NCI-H82 treated with DMSO at 0.1 percent for 48 hours (cell line): ENCODE measurements around the gene PIK3R3.

ENCODE experiments used
- DNase-seq: peaks from one replicate; lab custom pipeline; 2025; ENCODE audit not compliant: unreplicated experiment; lab: John Stamatoyannopoulos, UW

Gene PIK3R3

GRCh38 chr1:46030876-46031660 is 101.4 kb downstream of the PIK3R3 start:
- no peak for DNase-seq

- no peak for DNase-seq
Observed at GRCh38 chr1:46030074-46030870, 102.2 kb downstream of the PIK3R3 start.

- no peak for DNase-seq
Observed at GRCh38 chr1:46027788-46028573, 104.4 kb downstream of the PIK3R3 start.

GRCh38 chr1:46026531-46026930 is 105.9 kb downstream of the PIK3R3 start:
- no peak for DNase-seq

- no peak for DNase-seq
Observed at GRCh38 chr1:46021046-46021996, 111.1 kb downstream of the PIK3R3 start.

- DNase-seq = no peak
Observed at GRCh38 chr1:46020010-46020409, 112.4 kb downstream of the PIK3R3 start.

GRCh38 chr1:46019348-46019747 is 113.1 kb downstream of the PIK3R3 start:
- DNase-seq = no peak

- DNase-seq = no peak
Observed at GRCh38 chr1:46017876-46018503, 114.4 kb downstream of the PIK3R3 start.

- DNase-seq = no peak
Observed at GRCh38 chr1:46013581-46013980, 118.8 kb downstream of the PIK3R3 start.

- DNase-seq = no peak
Observed at GRCh38 chr1:46012236-46012635, 120.2 kb downstream of the PIK3R3 start.

- no peak for DNase-seq
Observed at GRCh38 chr1:46011121-46011695, 121.2 kb downstream of the PIK3R3 start.

GRCh38 chr1:46010611-46011010 is 121.8 kb downstream of the PIK3R3 start:
- DNase-seq = no peak

GRCh38 chr1:46008585-46008984 is 123.8 kb downstream of the PIK3R3 start:
- DNase-seq = no peak

- no peak for DNase-seq
Observed at GRCh38 chr1:46005594-46005993, 126.8 kb downstream of the PIK3R3 start.

GRCh38 chr1:46004492-46004891 is 127.9 kb downstream of the PIK3R3 start:
- no peak for DNase-seq

- DNase-seq = no peak
Observed at GRCh38 chr1:46003315-46003714, 129.1 kb downstream of the PIK3R3 start.

GRCh38 chr1:46002551-46003150 is 129.8 kb downstream of the PIK3R3 start:
- no peak for DNase-seq

GRCh38 chr1:46001081-46001785 is 131.2 kb downstream of the PIK3R3 start:
- DNase-seq = no peak

GRCh38 chr1:45999507-45999906 is 132.9 kb downstream of the PIK3R3 start:
- no peak for DNase-seq
